GM19455 (cell line): ENCODE data around the gene ZNHIT3.
"Not testable (repeated sequence)": the region's sequence is repeated elsewhere in the genome, so short reads cannot be mapped to it uniquely, and the experiment has no call there.

Experiments used
- ATAC-seq: cut with Tn5 transposase; IDR thresholded peaks from one replicate; pipeline ENCODE4 v1.9.1; 2021; ENCODE audit not compliant: unreplicated experiment

ZNHIT3 gene

DNA sequence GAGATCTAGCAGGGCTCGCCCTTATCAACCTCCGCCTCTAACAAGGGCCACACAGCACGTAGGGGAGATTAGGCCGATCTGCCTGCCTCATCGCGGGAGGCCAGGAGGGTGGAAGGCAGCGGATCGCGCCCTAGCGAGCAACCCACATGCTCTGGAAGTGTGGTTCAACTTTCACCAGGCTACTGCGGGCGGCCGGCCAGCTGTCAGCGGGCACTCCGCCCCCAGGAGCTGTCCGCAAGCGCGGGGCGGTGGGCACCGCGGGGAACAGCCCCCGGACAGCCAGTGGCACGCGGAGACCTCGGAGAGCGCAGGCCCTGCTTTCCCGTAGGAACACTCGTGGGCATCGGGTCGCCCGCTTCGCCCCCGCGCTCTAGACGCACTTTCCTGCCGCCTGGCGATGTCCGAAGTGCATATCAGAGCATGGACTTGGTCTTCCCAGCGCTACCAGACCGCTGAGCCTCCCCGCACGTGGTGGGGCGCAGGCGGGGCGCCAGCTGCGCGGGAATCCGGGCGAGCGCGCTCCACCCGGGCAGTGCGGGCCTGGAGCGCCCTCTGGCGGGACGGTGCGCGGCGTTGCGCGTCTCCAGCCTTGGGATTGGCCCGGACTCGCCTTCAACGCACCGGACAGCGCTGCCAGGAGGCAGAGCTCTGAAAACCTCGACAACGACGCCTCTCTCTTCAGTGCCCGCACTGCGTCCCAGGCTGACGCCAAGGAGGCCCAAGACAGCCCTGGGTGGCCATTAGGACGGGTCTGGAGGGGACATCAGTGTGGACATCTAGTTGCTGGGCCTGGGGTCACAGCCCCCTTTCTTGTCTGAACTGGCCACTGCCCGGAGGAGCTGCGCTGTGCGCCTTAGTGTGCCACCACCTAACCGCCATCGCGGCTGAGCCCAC, 3.6 kb upstream of the ZNHIT3 start:
- no peak for ATAC-seq

DNA sequence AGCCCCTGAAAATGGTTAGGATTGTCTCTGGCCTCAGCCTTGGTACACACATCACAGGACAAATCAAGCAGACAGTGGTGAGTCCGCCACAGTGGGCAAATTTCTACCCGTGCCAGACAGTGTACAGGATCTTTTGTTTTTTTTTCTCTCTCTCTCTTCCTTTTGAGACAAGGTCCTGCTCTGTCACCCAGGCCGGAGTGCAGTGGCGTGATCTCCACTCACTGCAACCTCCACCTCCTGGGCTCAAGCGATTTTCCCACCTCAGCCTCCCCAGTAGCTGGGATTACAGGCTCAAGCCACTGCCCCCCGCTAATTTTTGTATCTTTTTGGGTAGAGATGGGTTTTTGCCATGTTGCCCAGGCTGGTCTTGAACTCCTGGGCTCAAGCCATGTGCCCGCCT, 2.5 kb upstream of the ZNHIT3 start:
- ATAC-seq: not testable (repeated sequence)

DNA sequence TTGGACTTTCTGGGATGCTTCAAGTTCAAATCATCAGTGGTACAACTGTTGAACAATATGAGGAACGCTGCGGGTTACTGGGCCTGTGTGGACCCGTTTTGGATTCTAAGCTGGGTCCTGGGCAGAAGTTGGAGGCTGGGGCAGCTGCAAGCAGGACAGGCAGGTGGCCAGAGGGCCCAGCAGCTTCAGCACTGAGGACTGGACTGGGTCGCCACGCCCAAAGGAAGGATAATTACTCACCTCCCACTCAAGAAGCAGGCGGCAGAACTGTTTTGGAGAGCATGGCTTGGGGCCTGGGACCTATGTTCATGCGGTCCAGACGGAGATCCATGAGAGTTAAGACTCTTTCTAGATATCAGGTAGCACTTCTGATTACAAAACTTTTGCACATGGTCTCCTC, 1.5 kb upstream of the ZNHIT3 start:
- no peak for ATAC-seq

DNA sequence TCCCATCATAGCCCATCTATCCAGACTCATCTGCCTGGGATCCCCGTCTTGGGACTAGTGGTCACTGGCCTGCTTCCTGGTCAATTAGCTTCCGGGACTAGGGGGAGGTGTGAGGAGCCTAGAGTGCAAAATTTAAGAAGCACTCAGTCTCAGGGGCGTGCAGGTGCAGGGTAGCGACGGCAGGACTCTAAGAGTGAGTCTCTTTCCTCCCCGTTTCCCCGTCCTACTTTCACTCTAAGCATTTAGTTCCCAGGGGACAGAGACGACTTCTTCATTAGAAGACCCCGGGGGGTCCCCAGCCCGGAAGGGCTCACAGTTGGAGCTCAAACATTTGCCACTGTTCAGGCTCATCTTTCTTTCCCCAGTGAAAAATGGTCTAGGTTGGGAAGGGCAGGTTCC, 677 bp upstream of the ZNHIT3 start:
- ATAC-seq: no peak

DNA sequence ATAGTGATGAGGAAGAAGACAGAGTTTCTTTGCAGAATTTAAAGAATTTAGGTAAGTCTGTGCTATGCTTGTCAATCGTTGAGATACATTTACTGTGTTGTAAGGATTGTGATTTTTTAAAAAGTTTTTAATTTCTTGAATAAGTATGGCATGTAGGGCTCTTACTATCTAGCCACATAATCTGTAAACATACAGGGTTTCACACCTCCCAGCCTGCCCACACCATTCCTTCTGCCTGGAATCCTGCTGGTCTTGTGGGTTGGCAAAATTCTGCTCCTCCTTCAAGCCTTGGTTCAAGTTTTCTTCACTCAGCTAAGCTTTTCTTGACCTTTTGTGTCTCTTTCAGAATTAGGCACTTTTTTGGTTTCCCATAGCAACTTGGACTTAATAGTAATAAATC, 7.5 kb downstream of the ZNHIT3 start:
- no peak for ATAC-seq

DNA sequence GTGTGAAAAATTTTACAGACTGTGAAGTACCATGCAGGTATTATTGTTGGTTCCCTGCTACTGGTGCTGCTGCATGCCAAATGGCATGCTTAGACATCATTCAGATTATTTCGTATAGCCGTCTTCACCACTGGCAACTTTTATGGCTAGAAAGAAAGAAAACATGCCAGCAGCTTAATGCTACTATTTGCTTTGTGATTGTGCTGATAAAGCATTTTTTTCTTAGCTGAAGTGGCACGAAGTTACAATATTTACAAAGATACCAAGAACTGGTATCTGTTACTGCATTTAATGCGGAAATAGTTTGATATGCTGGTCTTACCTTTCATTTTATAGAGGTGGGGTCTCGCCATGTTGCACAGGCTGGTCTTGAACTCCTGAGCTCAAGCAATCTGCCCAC, 8.2 kb downstream of the ZNHIT3 start:
- no peak for ATAC-seq

DNA sequence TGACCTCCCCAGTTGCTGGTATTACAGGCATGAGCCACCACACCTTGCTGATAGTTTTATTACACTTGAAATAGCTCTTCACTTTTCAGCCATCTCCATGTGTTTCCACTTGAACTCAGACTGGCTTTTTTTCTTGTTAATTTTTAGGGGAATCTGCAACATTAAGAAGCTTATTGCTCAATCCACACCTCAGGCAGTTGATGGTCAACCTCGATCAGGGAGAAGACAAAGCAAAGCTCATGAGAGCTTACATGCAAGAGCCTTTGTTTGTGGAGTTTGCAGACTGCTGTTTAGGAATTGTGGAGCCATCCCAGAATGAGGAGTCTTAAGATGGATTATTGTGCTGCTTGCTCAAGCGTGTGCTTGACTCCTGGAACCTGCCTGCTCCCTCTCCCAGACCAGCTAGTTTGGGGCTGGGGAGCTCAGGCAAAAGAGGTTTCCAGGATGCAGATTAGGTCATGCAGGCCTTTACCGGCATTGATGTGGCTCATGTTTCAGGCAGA, 8.6 kb downstream of the ZNHIT3 start:
- no peak for ATAC-seq

DNA sequence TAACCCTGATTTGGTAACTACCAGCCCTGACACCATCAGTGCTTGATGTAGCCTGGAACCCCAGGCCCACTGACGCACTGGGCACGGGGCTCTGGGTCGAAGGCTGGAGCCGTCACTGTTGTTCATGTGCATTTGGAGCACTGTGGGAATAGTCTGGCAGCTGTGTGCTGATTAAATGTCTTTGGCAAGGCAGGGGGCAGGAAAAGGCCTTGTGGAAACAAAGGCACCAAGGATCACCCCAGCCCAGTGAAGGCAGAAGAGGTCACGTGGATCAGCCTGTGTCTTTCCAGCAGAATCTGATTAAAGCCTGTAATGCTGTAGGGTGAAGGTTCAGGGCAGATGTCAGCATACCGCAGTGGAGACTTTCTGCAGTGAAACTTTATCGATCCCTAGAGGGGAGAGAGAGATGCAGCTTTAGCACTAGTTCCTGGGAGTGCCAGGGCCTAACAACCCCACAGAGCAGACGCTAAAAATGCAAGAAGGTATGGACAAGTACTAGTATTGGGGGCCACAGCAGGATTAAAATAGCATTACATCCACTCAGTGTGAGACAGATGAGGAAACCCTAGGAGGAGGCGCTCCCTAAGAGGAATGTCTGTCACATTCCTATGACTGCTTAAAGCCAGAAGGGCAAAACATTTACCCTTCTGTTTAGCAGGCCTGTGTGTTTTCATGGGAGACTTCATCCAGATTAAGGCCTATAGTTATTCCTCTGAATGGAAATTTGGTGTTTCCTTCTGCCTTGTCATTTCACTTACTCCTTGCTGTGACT, 9.7 kb downstream of the ZNHIT3 start:
- ATAC-seq: no peak

DNA sequence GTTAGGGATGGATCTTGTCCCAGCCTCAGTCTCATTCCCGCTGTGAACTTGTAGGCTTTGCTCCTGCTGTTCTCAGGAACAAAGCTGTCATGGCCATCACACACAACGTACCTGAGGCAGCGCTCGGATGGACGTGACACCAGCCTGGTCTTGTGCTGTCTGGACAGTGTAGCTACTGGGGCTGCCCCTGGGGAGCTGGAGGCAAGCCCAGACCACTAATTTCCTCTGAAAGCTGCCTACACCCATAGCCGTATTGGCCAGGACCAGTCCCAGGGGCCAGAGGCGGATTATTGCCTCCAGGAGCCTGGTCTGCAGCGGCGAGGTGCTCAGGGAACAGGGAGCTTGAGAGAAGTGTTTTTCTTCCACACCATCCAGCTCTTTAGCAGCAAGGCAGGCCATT, 11.7 kb downstream of the ZNHIT3 start:
- no peak for ATAC-seq

DNA sequence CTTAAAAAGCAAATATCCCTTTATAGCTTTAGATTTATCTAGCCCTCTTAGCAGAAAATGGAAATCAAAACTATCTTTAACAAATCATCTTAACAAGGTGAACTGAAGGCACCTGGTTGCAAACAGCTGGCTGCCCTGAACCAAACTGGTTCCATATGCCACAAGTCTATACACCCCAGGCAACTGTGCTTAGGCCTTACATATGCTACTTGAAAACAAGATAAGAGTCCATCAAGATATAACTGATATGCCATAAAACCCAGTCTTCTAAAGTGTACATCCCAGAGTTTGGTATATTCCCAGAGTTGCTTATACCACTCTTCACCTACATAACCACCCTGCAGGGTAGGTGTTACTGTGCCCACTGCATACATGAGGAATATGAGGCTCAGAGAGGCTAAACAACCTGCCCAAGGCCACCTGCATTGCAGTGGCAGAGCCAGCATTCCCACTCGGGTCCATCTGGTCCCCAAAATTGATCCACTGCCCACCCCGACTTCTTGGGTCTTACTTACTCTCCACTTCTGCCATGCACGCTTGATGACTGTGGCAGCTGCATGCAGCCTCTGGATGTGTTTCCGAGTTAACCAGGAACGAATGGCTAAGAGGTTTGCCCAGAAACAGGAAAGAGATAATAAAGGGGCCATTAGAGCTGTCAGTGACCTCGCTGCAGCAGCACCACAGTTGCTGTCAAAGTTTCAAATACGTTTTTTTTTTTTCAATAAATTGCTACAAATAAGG, 12.2 kb downstream of the ZNHIT3 start:
- ATAC-seq: no peak

DNA sequence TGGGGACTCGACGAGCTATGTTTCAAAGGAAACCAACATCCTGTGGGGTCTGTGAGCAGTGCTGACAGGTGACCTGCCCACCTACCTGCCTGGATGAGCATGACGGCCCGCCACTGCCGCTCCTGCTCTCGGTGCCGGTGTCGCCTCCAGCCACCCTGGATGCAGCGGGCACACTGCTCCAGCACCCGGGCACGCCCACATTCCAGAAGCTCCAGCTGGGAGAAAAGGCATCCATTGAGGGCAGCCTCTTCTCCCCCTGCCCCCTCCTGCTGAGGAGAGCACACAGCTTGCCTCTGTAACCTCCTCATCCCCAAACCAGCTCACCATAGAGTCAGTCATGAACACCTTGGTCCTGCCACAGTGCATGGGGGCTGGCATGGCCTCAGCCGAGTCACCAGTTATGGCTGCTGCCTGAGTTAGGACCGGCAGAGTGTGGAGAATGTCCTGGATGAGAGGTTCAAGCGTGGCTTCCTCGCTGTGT, 14.3 kb downstream of the ZNHIT3 start:
- ATAC-seq: no peak

DNA sequence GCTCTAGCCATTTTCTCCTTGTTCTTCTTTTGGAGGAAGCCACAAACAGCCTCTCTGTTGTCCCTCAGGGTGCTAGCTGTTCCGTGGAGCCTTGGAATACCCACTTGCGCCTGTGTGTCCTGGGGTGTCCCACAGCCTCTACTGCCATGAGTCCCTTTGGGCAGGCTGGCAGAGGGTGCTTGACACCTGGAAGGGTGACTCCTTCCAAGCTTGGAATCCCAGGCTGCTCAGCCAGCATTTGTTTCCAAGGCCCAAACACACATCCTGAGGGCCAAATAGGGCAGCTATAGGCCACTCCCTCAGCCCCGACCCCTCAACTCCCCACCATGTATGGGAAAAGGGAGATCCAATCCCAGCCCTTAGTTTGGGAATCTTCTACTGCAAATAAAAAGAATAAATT, 14.9 kb downstream of the ZNHIT3 start:
- no peak for ATAC-seq

DNA sequence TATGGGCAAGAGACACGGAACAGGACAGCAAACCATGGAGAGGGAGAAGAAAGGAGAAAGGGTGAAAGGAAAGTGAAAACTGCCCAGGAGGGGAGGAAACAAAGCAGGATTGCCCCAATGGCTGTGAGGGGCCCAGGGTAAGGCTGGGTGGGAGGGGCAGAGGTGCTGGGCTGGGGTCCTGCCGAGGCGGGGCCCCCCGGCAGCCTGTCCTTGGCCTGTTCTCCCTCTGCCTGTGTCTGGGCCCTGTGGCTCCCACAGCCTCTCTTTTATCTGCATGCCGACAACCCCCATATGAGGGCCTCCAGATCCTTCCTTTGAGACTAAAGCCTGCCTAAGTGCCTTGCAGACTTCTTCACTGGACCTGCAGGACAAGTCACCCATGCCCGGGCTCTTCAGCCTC, 15.5 kb downstream of the ZNHIT3 start:
- no peak for ATAC-seq

DNA sequence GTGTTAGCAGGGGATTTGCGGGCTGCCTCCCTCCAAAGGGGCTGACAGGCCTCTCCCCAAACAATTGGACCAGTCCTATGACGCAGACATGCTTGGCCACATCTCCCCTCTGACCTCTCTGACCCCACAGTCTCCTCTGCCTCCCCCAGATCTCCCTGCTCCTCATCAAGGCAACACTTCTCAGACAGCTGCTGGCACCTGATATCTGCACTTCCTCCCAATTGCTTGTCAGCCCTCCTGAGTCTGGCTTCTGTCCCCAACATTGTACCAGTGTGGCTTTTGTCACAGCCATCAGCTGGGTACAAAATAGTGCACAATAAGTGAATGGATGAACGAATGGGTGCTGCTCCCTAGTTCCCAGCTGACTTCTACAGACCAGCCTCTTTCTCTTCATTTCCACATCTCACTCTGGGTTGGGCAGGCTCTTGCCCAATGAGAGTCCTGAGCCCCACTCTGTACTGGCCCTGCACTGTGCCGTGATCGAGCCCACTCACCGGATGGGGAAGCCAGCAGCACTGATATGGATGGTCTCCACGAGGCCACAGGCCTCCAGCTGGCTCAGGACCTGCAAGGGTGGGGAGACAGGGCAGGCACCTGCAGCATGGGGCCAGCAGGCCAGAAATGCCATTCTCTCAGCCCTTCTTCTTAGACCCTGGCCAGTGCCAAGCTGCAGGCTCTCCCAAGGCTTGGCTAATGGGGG, 17.1 kb downstream of the ZNHIT3 start:
- ATAC-seq: no peak

DNA sequence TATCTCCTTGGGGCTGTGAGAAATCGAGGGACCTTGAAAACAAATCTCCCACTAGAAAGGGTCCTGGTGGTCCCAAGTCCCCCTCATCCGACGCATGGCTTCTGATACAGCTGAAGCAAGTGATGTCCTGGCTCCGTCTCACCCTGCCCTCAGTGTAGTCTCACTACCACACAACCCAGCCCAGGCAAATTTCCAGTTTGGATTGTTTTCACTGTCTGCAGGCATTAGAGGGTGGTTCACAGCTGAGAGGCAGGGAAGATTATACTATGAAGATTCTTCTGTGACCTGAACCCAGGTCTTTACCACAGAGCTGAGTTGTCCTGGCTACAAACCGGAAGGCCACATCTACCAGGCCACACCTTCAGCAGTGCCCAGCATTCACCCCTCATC, 17.7 kb downstream of the ZNHIT3 start:
- no peak for ATAC-seq

DNA sequence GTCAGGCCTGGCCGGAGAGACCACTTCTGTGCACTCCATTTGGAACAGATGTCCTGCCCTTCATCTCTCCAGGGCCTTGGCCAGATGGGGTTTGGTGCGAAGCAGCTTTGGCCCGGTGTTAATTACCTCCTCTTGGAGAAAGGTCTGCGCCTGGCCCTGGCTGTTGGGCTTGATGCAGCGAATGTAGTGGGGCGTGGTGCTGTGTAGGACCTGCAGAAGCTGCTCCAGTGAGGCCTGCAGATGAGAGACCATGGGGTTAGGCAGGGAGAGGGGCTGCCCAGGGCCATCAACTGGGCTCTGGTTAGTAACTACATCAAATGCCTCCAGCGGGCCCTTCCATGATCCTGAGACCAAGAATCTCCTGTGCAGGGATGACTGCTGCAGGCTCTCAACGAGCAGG, 18.7 kb downstream of the ZNHIT3 start:
- ATAC-seq: no peak

DNA sequence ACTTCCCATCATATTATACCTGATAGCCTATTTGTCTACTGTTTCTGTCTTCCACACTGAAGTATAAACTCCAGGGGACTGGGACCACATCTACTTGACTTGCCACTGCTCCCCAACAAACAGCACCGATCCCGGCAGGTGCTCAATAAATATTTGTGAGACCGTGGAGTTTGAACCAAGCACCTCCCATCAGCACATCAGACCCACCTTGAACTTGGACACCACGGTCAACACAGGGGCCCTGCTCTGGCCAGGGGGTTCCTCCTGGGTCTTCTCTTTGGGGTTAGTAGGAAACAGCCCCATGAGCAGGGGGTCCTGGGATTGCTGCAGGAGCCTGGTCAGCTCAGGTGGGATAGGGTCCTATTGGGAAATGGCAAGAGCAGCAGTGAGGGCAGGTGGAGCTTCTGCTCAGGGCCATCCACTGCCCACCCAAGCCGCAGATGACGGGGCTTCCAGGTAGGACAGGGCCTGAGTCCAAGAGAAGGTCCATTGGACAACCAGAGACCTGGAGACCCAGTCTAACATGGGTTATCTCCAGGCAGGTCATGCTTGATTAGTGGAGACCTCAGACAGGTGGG, 19.9 kb downstream of the ZNHIT3 start:
- no peak for ATAC-seq

DNA sequence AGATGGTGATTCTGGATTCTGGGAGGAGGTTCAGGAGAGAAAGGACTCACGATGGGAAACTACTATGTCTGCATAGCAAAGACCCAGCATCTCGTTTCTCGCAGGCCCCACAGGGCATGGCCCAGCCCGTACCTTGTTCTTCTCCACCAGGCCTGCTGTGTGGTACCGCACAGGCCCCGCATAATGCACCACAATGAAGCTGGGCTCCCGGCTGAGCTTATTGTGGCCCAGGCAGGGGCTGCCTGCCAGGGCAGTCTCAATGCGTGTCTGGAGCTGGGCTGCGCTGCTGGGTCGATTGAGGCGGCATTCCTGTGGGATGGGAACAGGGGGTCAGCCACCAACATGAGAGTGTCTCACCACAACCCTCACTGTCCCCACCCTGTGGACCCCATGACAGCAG, 20.4 kb downstream of the ZNHIT3 start:
- ATAC-seq: no peak

DNA sequence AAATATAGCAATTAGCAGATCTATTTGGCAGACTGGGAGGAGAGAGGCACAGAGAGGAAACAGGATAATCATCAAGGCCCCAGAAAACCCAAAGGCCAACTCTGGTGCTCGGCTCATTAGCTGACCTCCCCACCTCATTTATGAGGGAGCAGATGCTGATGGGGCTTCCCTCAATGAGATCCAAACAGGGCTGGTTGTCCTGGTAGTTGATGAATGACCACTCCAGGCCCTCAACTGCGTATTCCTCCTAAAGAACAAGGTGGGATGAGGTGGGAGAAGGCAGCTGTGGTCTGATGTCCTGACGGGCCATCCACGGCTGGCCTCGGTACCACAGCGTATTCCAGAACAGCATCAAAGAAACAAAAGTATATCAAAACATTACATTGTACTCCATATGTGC, 20.8 kb downstream of the ZNHIT3 start:
- no peak for ATAC-seq

DNA sequence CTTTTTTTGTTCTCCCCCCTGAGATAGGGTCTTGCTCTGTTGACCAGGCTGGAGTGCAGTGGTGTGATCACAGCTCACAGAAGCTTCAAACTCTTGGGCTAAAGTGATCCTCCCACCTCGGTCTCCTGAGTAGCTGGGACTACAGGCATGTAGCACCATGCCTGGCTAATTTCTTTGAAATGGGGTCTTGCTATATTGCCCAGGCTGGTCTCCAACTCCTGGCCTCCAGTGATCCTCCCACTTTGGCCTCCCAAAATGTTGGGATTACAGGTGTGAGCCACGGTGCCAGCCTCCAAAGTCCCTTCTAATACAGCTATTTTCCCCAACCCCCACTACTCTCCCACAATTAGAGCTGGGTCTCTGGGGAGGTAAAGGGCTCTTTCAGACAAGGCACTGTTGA, 22.0 kb downstream of the ZNHIT3 start:
- ATAC-seq: not testable (repeated sequence)
